Erythroblast (primary cell): Measurements from ENCODE around the gene NBEA.

ENCODE experiments used
- GATA1 ChIP-seq: IDR thresholded peaks from 2 replicates; pipeline ENCODE4 v1.6.1; 2011; ENCODE audit warnings: low read depth, mild to moderate bottlenecking, control low read depth, low read length, moderate library complexity
- POLR2A ChIP-seq: IDR thresholded peaks from 2 replicates; pipeline ENCODE4 v1.6.1; 2011; ENCODE audit warnings: mild to moderate bottlenecking, low read length

DNA sequence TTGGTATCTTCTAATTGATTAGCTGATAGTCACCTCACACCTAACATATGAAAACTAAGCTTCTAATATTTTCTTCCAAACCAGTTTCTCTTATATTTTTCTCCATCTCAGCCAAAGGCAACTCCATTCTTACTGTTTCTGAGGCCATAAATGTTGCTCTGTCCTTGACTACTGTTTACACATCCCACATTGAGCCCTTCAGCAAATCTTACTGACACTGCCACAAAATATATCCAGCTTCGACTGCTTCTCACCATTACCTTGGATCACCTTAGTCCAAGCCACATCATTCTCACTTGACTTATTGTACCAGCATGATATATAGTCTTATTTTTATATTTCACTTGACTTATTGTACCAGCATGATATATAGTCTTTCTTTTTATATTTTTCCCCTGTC lies 412.8 kb downstream of the NBEA start:
- TF ChIP-seq POLR2A (no peak), GATA1 (no peak)
